Esophagus muscularis mucosa (tissue), 4 donors: ENCODE results near the gene FKTN.

Experiments used
- EP300 ChIP-seq: sonication (generic); formaldehyde crosslinking; IDR thresholded peaks from one replicate; pipeline ENCODE4 v1.6.1; 2017; ENCODE audit warnings: antibody characterized with exemption
- POLR2A ChIP-seq: fragments of 450-650 bp; IDR thresholded peaks from one replicate; pipeline ENCODE4 v1.6.1; 2017; ENCODE audit warnings: antibody characterized with exemption, moderate library complexity, mild to moderate bottlenecking, low read depth
- POLR2AphosphoS5 ChIP-seq, 2 donors: sonication (generic); formaldehyde crosslinking; IDR thresholded peaks; one replicate each; pipeline ENCODE4 v1.6.1; 2017; ENCODE audit warnings: antibody characterized with exemption in 2 of 2
- TF ChIP-seq, protein P1 (sequence below), 3 experiments: fragments of 200-600 bp in 2 of 3; fragments of 450-650 bp in 1 of 3; sonication (generic) in 2 of 3; IDR thresholded peaks; one replicate each; pipeline ENCODE4 v1.5.1; 2017 to 2019; ENCODE audit warnings: antibody characterized with exemption in 3 of 3, mild to moderate bottlenecking in 2 of 3, moderate library complexity in 1 of 3

DNA sequence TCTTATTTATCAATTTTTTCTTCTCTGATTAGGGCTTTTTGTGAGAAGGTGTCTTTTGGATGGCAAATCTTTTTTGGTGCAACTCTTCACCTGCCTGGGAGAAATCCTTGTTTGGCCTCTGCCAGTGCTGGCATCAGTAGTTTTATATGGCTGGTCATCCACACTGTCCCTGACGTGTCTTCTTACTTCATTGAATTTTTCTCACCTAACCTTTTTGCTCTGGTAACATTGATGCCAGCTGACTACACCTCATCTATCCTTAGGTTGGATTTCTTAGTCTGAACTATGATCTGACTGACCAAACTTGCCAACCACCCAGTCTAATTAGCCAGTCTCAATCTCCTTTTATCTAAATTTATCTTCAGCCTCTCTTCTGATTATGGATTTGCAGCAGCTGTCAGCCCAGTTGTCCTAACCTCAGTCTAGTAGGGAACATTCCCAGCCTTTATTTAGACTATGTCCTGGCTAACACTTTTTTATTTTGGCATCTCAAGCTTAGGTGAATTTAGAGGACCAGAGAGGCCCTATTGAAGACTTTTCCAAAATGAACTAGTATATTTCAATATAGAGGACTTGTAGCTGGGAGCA, 125.9 kb downstream of the FKTN start:
- TF ChIP-seq POLR2AphosphoS5 (IDR thresholded peaks at IDR 0.05) (no peak), POLR2A (no peak), EP300 (no peak)
- TF ChIP-seq, protein P1, sequence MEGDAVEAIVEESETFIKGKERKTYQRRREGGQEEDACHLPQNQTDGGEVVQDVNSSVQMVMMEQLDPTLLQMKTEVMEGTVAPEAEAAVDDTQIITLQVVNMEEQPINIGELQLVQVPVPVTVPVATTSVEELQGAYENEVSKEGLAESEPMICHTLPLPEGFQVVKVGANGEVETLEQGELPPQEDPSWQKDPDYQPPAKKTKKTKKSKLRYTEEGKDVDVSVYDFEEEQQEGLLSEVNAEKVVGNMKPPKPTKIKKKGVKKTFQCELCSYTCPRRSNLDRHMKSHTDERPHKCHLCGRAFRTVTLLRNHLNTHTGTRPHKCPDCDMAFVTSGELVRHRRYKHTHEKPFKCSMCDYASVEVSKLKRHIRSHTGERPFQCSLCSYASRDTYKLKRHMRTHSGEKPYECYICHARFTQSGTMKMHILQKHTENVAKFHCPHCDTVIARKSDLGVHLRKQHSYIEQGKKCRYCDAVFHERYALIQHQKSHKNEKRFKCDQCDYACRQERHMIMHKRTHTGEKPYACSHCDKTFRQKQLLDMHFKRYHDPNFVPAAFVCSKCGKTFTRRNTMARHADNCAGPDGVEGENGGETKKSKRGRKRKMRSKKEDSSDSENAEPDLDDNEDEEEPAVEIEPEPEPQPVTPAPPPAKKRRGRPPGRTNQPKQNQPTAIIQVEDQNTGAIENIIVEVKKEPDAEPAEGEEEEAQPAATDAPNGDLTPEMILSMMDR (IDR thresholded peaks at IDR 0.05) = no peak
